K562 (cell line): ENCODE results near the gene CNTN2. TPM values are rescaled to one million over a fixed set of nuclear protein-coding genes. Genes with fewer than 3 reads are reported as not detected.

Experiments used
- ATAC-seq: fragments of 200-7000 bp; cut with Tn5 transposase; 3 replicates; pipeline ENCODE4 v1.9.1; 2020; ENCODE audit warnings: moderate library complexity
- BruUV-seq: library from RNA; stranded (reverse); fragments of 400-500 nt; replicated peaks from 2 replicates; lab custom pipeline; 2021; lab: Mats Ljungman, UMichigan
- CTCF ChIA-PET: fragments of 300-600 bp; formaldehyde crosslinking; extraction: SDS; loops from one replicate; lab custom pipeline; 2021; ENCODE audit warnings: low intra/inter-chr PET ratio; lab: Yijun Ruan, JAX
- POLR2A ChIA-PET: fragments of 300-600, 350-650 bp; sonication (Branson Sonifier 250); formaldehyde crosslinking; extraction: SDS; loops from one replicate; lab custom pipeline; 2021; ENCODE audit warnings: antibody characterized with exemption, inconsistent platforms; lab: Yijun Ruan, JAX
- DNase-seq, 4 experiments: peaks; one replicate each; pipeline versions ENCODE4 v3.0.0 to v3.0.0-alpha.2; 2011 to 2018; ENCODE audit warnings: low spot score in 3 of 4, mixed read lengths in 3 of 4; ENCODE audit errors: extremely low read depth in 1 of 4
- FAIRE-seq: peaks from 2 replicates; lab custom pipeline; 2011; peaks lifted over from hg19 to GRCh38; lab: Jason Lieb, UNC
- H2AFZ ChIP-seq: 2 replicates; pipeline ENCODE4 v1.6.0; 2011; ENCODE audit warnings: low read depth, low read length, control low read depth, inconsistent platforms
- H3K27ac ChIP-seq: fragments of 200-600 bp; 3 replicates; pipeline ENCODE4 v1.8.0; 2011; ENCODE audit warnings: low read depth, mild to moderate bottlenecking, control low read depth, inconsistent platforms, low read length, moderate library complexity, mixed read lengths; ENCODE audit errors: extremely low read depth
- H3K27me3 ChIP-seq, 2 experiments: fragments of 300-600 bp in 1 of 2; 2 replicates in 1 of 2; 3 replicates in 1 of 2; pipeline versions ENCODE4 v1.6.0 to v1.8.0; 2011; ENCODE audit warnings: inconsistent platforms in 2 of 2, low read length in 2 of 2, mild to moderate bottlenecking in 1 of 2, mixed read lengths in 1 of 2, moderate library complexity in 1 of 2; ENCODE audit not compliant: control insufficient read depth in 2 of 2, insufficient read depth in 2 of 2
- H3K36me3 ChIP-seq: fragments of 300-600 bp; 3 replicates; pipeline ENCODE4 v1.8.0; 2011; ENCODE audit warnings: mild to moderate bottlenecking, low read length, inconsistent platforms; ENCODE audit not compliant: control insufficient read depth, insufficient read depth
- H3K4me1 ChIP-seq, 2 experiments: fragments of 200-600 bp in 1 of 2; replicated peaks in 1 of 2; 2 replicates in 1 of 2; 3 replicates in 1 of 2; pipeline versions ENCODE4 v1.5.1 to v1.8.0; 2011; ENCODE audit warnings: inconsistent platforms in 2 of 2, low read length in 2 of 2, mild to moderate bottlenecking in 1 of 2, mixed read lengths in 1 of 2, moderate library complexity in 1 of 2; ENCODE audit not compliant: control insufficient read depth in 2 of 2, insufficient read depth in 2 of 2
- H3K4me2 ChIP-seq: 2 replicates; pipeline ENCODE4 v1.6.1; 2011; ENCODE audit warnings: low read length, control low read depth, inconsistent platforms, mixed read lengths; ENCODE audit not compliant: insufficient read depth
- H3K4me3 ChIP-seq: fragments of 200-600 bp; sonication (generic), shearing (Covaris generic); 2 replicates; pipeline ENCODE4 v1.5.1; 2016; ENCODE audit warnings: control low read depth, inconsistent platforms
- H3K79me2 ChIP-seq: fragments of 200-600 bp; 3 replicates; pipeline ENCODE4 v1.8.0; 2011; ENCODE audit warnings: low read length, inconsistent platforms; ENCODE audit not compliant: control insufficient read depth, insufficient read depth
- H3K9ac ChIP-seq, 2 experiments: 2 replicates each; pipeline versions ENCODE4 v1.6.0 to v1.6.1; 2011; ENCODE audit warnings: low read depth in 2 of 2, low read length in 2 of 2, control low read depth in 1 of 2, inconsistent platforms in 1 of 2, mild to moderate bottlenecking in 1 of 2, mixed read lengths in 1 of 2; ENCODE audit not compliant: insufficient read depth in 1 of 2
- H3K9me1 ChIP-seq: one replicate; pipeline ENCODE4 v1.6.0; 2011; ENCODE audit warnings: inconsistent platforms, mild to moderate bottlenecking, low read length, moderate library complexity; ENCODE audit not compliant: control insufficient read depth, insufficient read depth
- H3K9me3 ChIP-seq: replicated peaks from 2 replicates; pipeline ENCODE4 v1.5.1; 2011; ENCODE audit warnings: low read depth, low read length, inconsistent platforms; ENCODE audit not compliant: control insufficient read depth, insufficient read depth
- H4K20me1 ChIP-seq: replicated peaks from 2 replicates; pipeline ENCODE4 v1.6.1; 2011; ENCODE audit warnings: low read length, inconsistent platforms, mixed read lengths; ENCODE audit not compliant: control insufficient read depth, insufficient read depth
- ATF6 ChIP-seq: sonication (generic); formaldehyde crosslinking; IDR thresholded peaks from 2 replicates; pipeline ENCODE4 v1.4.0; 2020; ENCODE audit warnings: mild to moderate bottlenecking, missing genetic modification reagents
- CEBPB ChIP-seq: fragments of 450-650 bp; IDR thresholded peaks from 2 replicates; pipeline ENCODE4 v1.6.1; 2016; ENCODE audit warnings: missing genetic modification characterization, missing compliant biosample characterization
- CEBPG ChIP-seq, 3 experiments: fragments of 200-800 bp in 1 of 3; sonication (Bioruptor generic) in 1 of 3; sonication (generic) in 1 of 3; formaldehyde crosslinking in 1 of 3; IDR thresholded peaks in 2 of 3; conservative IDR thresholded peaks in 1 of 3; 2 replicates each; pipeline versions ENCODE4 v1.6.1 to v1.8.0; 2016 to 2022; ENCODE audit warnings: missing compliant biosample characterization in 2 of 3, missing genetic modification characterization in 2 of 3, mild to moderate bottlenecking in 1 of 3, missing genetic modification reagents in 1 of 3
- ZNF655 ChIP-seq: fragments of 250-450 bp; sonication (Bioruptor Pico); IDR thresholded peaks from 2 replicates; pipeline ENCODE4 v1.5.0; 2021
- WGBS: fragments of 100-300 bp; shearing (Covaris generic); methylation state at CpG from one replicate; pipeline ENCODE4 v1.1.6; 2016; ENCODE audit warnings: low coverage, mixed read lengths; ENCODE audit not compliant: insufficient coverage; ENCODE audit errors: missing lambda C conversion rate; 5-methylcytosine and 5-hydroxymethylcytosine counted together
- in situ Hi-C: fragments of 300-500 bp; cut with MboI; formaldehyde crosslinking; loops from 4 replicates; pipeline ENCODE4 v1.15.0; 2018; ENCODE audit warnings: inconsistent platforms, mixed read lengths
- intact Hi-C: fragments of 100-400 bp; cut with micrococcal nuclease; formaldehyde crosslinking; loops from 2 replicates; pipeline ENCODE4 v1.14.2; 2022
- polyA plus RNA-seq, 8 experiments: library from polyadenylated mRNA; depleted of rRNA in 4 of 8; stranded (reverse) in 5 of 8; unstranded in 3 of 8; fragments of >200 nt; fragmentation: Nextera tagmentation in 2 of 8; fragmentation: Illumina TruSeq in 1 of 8; extraction: Ambion mirVana in 2 of 8; extraction: Trizol in 1 of 8; gene quantifications; 2 replicates each; pipeline versions ENCODE4 v1.2.1 to v1.2.3, GENCODE V29; 2011 to 2014; ENCODE audit warnings: inconsistent platforms in 1 of 8, missing spikeins in 1 of 8
- total RNA-seq, 7 experiments: library from RNA; depleted of rRNA in 6 of 7; stranded (reverse); fragments of >200 nt in 6 of 7; fragmentation: Illumina TruSeq in 2 of 7; extraction: Trizol in 2 of 7; gene quantifications; 2 replicates each; pipeline versions ENCODE4 v1.2.1 to v1.2.3, GENCODE V29; 2011 to 2021; ENCODE audit warnings: low replicate concordance in 1 of 7

Gene CNTN2
- total and polyA plus RNA-seq, 9 of the 15 experiments (the other 6 are each of a cell fraction or from before 2014, with no cell fraction given) = not detected

- no peak overlapping the region for H2AFZ ChIP-seq
- ChIA-PET POLR2A (interaction anchor here (0.7 to 1.5 kb wide), 2 partner anchors 19 to 49 kb away, joined by 3 read pairs; partner anchors contain the start of gene RBBP5), CTCF (no interaction called here)
- H3K4me3 ChIP-seq = no peak overlapping the region
- H3K27me3 ChIP-seq = no peaks in the 10 kb centered on the region
- H3K9me1 ChIP-seq = no peaks in the 10 kb centered on the region
- no peak for ATAC-seq
- H3K36me3 ChIP-seq = peaks cover 98% of the 10 kb centered on the region
- no peak overlapping the region for H3K4me2 ChIP-seq
- peaks cover 7% of the 10 kb centered on the region; the same call in 2 of the 3 replicates for H3K79me2 ChIP-seq
- H4K20me1 ChIP-seq = no peaks in the 10 kb centered on the region
- in situ Hi-C loops (no loop called here), intact Hi-C loops (no loop called here)
- WGBS = 100% methylated on average over 3 of the region's 3 CpGs
- H3K9ac ChIP-seq = no peak overlapping the region
- no peak for FAIRE-seq
- H3K9me3 ChIP-seq = no peaks in the 10 kb centered on the region
- H3K4me1 ChIP-seq = no peaks in the 10 kb centered on the region
- no peak for DNase-seq
- H3K27ac ChIP-seq = no peak overlapping the region
- peak; percentile 64 for TF ChIP-seq CEBPB (tag)
- no peak for TF ChIP-seq ZNF655
- no peak for TF ChIP-seq CEBPG (CRISPR knock-in tag; IDR thresholded peaks at IDR 0.05)
- TF ChIP-seq CEBPG (tag; conservative IDR thresholded peaks at IDR 0.05 in 1 of 2, IDR thresholded peaks at IDR 0.05 in 1 of 2) = peak in 1 of 2 experiments; percentile 70; a peak in 2 of 4 replicates
- no peak for TF ChIP-seq ATF6 (CRISPR knock-in tag)
- BruUV-seq = no TSS peak
Measured at GRCh38 chr1:205102404-205102803, 59.4 kb downstream of the CNTN2 start.
